SK-N-MC (cell line): Measurements from ENCODE around the gene ST3GAL4.

Experiments used
- DNase-seq: peaks from one replicate; pipeline ENCODE4 v3.0.0-alpha.2; 2011; ENCODE audit warnings: low read depth, low spot score
- H3K27ac ChIP-seq: fragments of 200-600 bp; sonication (generic); 2 replicates; pipeline ENCODE4 v1.5.1; 2016; ENCODE audit warnings: mixed run types
- H3K36me3 ChIP-seq: fragments of 200-600 bp; sonication (generic); 2 replicates; pipeline ENCODE4 v1.6.1; 2017; ENCODE audit warnings: antibody characterized with exemption, low read length, mixed read lengths; ENCODE audit not compliant: insufficient read depth
- H3K4me3 ChIP-seq: fragments of 200-600 bp; sonication (generic); 2 replicates; pipeline ENCODE4 v1.5.1; 2016
- H3K9ac ChIP-seq: fragments of 200-600 bp; sonication (generic); 2 replicates; pipeline ENCODE4 v1.8.0; 2017; ENCODE audit warnings: mixed run types, mixed read lengths; ENCODE audit not compliant: insufficient read length
- H3K9me3 ChIP-seq: fragments of 200-600 bp; sonication (generic); 2 replicates; pipeline ENCODE4 v1.6.1; 2017; ENCODE audit warnings: low read depth, mild to moderate bottlenecking, antibody characterized with exemption, low read length, moderate library complexity, mixed read lengths
- EZH2 ChIP-seq: fragments of 200-600 bp; sonication (generic); IDR thresholded peaks from one replicate; pipeline ENCODE4 v1.6.1; 2017; ENCODE audit warnings: antibody characterized with exemption
- FOXP2 ChIP-seq: optimal IDR thresholded peaks from 2 replicates; pipeline ENCODE3; 2011; ENCODE audit warnings: mild to moderate bottlenecking, moderate library complexity; ENCODE audit not compliant: insufficient read depth; ENCODE audit errors: extremely low read length, control extremely low read depth
- POLR2AphosphoS5 ChIP-seq: IDR thresholded peaks from 2 replicates; pipeline ENCODE4 v1.6.1; 2012; ENCODE audit warnings: mild to moderate bottlenecking, low read depth, low read length, borderline replicate concordance

ST3GAL4 gene

DNA sequence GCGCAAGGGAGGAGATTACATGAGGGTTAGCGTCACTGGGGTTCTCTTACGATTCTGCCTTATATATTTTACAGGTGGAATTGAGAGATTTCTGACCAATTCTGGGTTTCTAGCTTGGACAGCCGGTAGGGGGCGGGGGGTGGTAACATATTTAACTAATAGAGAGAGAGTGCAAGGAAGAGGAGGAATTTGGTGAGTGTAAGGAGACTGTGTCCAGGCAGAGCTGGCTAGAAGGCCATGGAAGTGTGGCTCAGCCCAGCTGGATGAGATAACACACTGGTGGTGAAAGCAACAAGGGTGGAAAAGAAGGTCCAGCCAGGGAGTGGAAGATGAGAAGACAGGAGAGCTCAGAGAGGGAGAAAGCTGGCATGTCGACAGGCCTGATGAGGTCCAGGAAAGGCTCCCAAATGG is 56.5 kb downstream of the ST3GAL4 start:
- TF ChIP-seq EZH2 (no peak), POLR2AphosphoS5 (no peak), FOXP2 (no peak)
- peaks cover 32% of the 10 kb centered on the region for H3K36me3 ChIP-seq
- DNase-seq: no peak

DNA sequence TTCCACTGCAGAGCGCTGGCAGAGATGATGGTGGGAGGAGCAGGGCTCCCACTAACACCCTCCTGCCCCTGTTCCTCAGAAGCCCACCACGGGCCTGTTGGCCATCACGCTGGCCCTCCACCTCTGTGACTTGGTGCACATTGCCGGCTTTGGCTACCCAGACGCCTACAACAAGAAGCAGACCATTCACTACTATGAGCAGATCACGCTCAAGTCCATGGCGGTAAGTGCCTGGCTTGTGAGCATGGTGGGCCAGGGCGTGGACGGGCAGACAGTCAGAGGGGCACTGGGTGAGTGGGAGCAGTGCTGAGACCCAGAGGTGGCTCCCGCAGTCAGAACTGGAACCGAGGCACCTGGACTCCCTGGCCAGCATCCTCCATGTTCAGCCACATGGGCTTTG is 57.9 kb downstream of the ST3GAL4 start:
- Histone ChIP-seq H3K27ac (no peak overlapping the region), H3K4me3 (no peak overlapping the region), H3K36me3 (peaks cover 24% of the 10 kb centered on the region), H3K9ac (no peak overlapping the region), H3K9me3 (no peaks in the 10 kb centered on the region)
- DNase-seq: no peak
- no peak for TF ChIP-seq EZH2
- TF ChIP-seq POLR2AphosphoS5: no peak
- no peak for TF ChIP-seq FOXP2

More for the DNA sequence above, 56.5 kb downstream of the ST3GAL4 start:
- no peak overlapping the region for H3K27ac ChIP-seq
- H3K9ac ChIP-seq: no peak overlapping the region
- no peaks in the 10 kb centered on the region for H3K9me3 ChIP-seq
- no peak overlapping the region for H3K4me3 ChIP-seq

DNA sequence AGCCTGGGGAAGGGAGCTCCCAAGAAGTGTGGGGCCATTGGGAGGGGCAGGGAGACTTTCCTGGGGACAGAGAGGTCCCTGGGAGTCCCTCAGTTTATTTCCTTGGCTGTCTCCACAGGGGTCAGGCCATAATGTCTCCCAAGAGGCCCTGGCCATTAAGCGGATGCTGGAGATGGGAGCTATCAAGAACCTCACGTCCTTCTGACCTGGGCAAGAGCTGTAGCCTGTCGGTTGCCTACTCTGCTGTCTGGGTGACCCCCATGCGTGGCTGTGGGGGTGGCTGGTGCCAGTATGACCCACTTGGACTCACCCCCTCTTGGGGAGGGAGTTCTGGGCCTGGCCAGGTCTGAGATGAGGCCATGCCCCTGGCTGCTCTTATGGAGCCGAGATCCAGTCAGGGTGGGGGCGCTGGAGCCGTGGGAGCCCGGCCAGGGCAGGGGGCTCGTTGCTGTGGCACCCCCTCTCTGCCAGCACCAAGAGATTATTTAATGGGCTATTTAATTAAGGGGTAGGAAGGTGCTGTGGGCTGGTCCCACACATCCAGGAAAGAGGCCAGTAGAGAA is 58.4 kb downstream of the ST3GAL4 start:
- no peak overlapping the region for H3K4me3 ChIP-seq
- no peak for DNase-seq
- TF ChIP-seq POLR2AphosphoS5 (no peak), FOXP2 (no peak), EZH2 (no peak)
- H3K36me3 ChIP-seq: peaks cover 19% of the 10 kb centered on the region
- H3K9me3 ChIP-seq: no peaks in the 10 kb centered on the region
- no peak overlapping the region for H3K9ac ChIP-seq
- no peak overlapping the region for H3K27ac ChIP-seq

DNA sequence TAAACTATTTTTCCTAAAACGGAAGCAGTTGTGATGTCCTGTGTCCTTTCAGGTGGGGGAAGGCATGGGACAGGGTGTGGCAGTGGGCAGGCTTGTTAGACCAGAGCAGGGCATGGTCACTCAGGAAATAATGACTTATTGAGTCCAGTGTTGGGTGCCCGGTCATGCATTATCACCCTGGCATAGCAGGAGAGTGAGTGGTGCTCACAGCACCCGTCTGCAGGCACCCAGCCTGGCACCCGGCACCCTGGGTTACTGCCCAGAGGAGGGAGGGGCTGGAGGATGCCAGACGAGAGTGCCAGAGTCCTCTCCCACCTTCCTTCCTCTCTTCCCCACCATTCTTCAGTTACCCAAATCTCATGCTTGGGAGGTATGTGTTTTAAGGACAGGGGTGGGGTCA is 59.1 kb downstream of the ST3GAL4 start:
- no peaks in the 10 kb centered on the region for H3K9me3 ChIP-seq
- DNase-seq: no peak
- no peak overlapping the region for H3K27ac ChIP-seq
- peaks cover 16% of the 10 kb centered on the region for H3K36me3 ChIP-seq
- no peak overlapping the region for H3K4me3 ChIP-seq
- no peak for TF ChIP-seq POLR2AphosphoS5
- no peak for TF ChIP-seq FOXP2
- TF ChIP-seq EZH2: no peak
- H3K9ac ChIP-seq: no peak overlapping the region

DNA sequence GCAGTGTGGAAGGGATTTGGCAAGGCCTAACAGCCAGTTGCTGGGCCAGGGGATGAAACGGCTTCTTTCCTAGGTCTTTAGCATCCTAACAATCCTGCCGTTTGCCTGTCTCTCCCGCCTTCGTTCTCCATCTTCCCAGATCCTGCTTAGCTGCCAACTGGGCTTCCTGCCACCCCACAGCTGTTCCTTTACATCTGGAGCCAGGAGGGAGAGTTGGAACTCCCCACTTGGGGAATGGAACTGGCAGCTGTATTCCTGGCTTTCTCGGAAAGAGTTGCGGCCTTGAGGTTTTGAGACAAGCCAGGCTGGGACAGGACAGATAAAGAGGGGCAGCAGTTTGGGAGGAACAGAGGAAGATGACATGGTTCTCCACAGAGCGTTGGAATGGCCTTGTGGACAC is 59.6 kb downstream of the ST3GAL4 start:
- H3K27ac ChIP-seq: no peak overlapping the region
- no peak for TF ChIP-seq EZH2
- no peak for TF ChIP-seq FOXP2
- TF ChIP-seq POLR2AphosphoS5: no peak
- peaks cover 13% of the 10 kb centered on the region for H3K36me3 ChIP-seq
- no peak overlapping the region for H3K4me3 ChIP-seq
- H3K9me3 ChIP-seq: no peaks in the 10 kb centered on the region
- DNase-seq: no peak
- H3K9ac ChIP-seq: no peak overlapping the region

DNA sequence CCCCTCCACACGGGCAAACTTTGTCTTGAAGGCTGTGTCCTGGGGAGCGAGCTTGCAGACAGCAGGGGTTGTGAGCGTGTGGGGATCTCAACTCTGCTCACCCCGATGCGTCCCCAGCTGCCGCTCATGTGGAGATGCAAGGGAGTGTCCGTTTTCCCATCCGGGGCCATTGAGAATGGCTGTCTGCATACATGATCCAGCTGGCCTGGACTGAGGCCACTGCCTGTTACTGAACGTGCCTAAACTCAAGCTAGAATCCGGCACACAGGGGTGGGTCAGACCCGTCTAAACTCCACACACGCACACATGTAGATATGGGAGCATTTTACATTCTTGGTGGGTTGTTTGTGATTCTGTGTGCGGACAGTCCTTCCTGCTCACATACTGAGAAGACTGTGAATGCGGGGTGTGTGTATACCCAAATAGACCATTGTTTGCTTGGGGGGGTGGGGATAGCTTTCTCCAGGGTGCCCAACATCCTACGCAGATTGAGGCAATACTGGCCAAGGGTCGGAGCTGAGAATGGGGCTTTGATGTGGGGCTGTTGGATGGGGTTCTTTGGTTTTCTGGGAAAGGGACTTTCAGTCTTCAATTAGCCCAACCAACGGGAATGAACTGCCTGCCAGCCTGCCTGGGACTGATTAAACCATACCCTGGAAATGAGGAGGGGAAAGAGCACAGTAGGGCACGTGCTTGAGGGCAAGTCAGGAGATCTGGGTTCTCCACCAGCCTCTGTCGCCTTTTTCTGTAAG is 60.4 kb downstream of the ST3GAL4 start:
- Histone ChIP-seq H3K27ac (no peak overlapping the region), H3K9ac (no peak overlapping the region), H3K4me3 (no peak overlapping the region)

DNA sequence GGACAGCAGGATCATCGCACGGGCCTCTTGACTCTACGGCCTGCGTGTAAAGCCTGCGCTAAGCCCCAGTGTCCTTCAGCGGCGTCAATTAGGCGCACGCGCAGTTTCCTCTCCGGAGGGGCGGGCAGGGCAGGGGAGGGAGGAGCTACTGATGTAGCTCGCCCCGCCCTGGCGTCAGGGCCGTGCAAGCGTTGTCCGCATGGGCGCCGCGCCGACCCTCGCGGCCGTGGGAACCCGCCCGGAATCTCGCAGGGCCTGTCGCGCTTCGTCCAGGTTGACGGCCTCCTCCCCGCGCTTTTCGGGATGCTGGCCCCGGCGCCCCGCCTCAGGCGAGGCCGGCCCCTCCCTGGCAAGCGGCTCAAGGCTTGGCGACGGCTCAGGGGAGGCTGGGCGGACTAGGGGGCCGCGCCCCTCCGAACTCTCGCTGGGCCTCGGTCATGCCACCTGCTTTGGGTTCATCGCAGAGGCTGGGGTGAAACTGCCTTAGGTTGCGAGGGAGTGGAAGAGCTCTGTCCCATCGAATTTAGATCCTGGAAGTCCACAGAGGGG is 61.1 kb downstream of the ST3GAL4 start:
- Histone ChIP-seq H3K27ac (no peak overlapping the region), H3K4me3 (no peak overlapping the region), H3K9ac (no peak overlapping the region), H3K9me3 (no peaks in the 10 kb centered on the region), H3K36me3 (peaks cover 10% of the 10 kb centered on the region)
- no peak for DNase-seq
- TF ChIP-seq EZH2 (no peak), POLR2AphosphoS5 (no peak), FOXP2 (no peak)

More for the DNA sequence above, 60.4 kb downstream of the ST3GAL4 start:
- H3K36me3 ChIP-seq: peaks cover 10% of the 10 kb centered on the region
- DNase-seq: no peak
- H3K9me3 ChIP-seq: no peaks in the 10 kb centered on the region
- TF ChIP-seq FOXP2: no peak

DNA sequence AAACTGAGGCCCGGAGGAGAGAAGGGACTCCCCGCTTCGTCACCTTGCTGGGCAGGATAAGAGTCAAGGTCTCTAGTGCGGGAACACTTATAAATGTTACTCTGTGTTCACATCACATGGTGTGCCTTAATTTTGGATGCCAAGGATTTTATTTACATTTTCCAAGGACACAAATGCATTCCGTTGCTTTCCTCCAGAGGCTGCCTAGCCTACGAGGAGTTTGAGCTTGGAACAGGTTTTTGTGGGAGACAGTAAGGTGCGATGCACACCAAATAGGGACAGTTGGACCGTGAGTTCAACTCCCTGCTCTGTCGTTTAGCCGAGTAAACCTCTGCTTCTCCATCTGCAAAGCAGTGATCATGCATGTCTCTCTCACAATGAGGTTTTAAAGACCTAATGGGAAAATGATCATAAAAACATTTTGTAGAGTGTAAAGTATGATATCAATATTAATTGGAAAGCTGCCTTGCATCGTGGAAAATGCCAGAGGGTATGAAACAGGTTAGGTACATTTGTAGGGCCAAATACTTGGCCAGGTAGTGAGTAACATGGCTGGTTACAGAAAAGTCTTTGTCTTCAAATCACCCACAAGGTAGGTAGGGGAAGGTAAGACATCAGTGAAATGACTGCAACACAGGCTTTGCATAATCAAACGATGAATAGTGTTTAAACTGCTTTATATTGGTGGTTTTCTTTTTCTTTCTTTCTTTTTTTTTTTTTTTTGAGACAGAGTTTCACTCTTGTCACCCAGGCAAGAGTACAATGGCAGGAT is 61.8 kb downstream of the ST3GAL4 start:
- no peak for TF ChIP-seq FOXP2
- no peak overlapping the region for H3K4me3 ChIP-seq
- H3K9ac ChIP-seq: no peak overlapping the region
- DNase-seq: no peak
- no peak overlapping the region for H3K27ac ChIP-seq
- peaks cover 10% of the 10 kb centered on the region for H3K36me3 ChIP-seq
- no peaks in the 10 kb centered on the region for H3K9me3 ChIP-seq
